GM20431 (cell line): ENCODE data around the gene FBN3.

Experiments used
- in situ Hi-C: fragments of 300-500 bp; cut with MseI, MboI; formaldehyde crosslinking; loops from one replicate; pipeline ENCODE4 v1.15.0; 2020; ENCODE audit warnings: low sequenced_read_pairs; ENCODE audit not compliant: unreplicated experiment

Gene FBN3

DNA sequence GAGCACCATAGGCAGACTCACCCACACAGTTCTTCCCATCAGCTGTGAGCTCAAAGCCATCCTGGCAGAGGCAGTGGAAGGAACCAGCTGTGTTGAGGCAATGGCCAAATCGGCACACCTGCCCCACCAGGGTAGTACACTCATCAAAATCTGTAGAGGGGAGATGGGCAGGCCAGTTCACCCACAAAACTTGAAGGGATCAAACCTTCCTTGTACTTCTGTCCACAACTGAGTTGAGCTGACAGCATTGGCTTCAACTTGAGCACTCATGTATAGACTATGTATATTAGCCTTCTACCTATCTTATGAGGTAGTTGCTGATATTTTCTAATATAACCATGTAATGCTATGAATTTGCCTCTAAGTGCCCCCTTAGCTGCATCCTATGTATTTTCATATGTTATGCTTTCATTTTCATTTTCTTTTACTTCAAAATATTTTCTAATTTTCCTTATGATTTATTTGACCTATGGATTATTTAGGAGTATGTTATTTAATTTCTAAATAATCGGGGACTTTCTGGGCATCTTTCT lies 54.0 kb downstream of the FBN3 start:
- in situ Hi-C loops = no loop called here

DNA sequence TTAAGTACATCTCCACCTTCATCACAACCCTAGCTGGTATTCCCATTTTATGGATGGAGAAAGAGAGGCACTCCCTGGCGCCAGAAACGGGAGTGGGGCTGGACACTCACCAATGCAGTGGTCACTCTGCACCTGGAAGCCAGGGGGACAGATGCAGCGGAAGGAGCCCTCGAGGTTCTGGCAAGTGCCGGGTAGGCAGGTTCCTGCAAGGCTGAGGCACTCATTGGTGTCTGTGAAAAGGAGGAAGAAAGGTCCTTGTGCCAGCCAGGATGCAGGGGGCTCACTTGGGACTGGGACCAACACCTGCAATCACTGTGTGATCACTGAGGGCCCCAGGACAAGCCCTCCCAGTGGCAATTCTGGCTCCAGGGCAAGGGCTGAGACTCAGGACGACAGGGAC lies 55.1 kb downstream of the FBN3 start:
- in situ Hi-C loops = no loop called here

DNA sequence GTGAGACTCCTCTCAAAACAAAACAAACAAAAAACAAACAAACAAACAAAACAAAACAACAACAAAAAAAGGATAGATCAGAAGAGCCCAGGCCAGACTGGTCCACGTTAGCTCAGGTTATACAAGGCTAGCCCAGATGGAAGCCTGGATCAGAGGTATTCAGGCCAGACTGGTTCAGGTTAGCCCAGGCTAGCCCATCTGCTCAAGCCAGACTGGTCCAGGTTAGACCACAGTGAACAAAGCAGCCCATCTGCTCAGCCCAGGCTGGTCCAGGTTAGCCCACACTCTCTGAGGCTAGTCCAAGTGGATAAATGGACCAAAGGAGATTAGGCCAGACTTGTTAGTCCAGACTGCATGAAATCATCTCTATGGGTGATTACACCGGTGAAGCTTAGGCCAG lies 55.7 kb downstream of the FBN3 start:
- in situ Hi-C loops = no loop called here

DNA sequence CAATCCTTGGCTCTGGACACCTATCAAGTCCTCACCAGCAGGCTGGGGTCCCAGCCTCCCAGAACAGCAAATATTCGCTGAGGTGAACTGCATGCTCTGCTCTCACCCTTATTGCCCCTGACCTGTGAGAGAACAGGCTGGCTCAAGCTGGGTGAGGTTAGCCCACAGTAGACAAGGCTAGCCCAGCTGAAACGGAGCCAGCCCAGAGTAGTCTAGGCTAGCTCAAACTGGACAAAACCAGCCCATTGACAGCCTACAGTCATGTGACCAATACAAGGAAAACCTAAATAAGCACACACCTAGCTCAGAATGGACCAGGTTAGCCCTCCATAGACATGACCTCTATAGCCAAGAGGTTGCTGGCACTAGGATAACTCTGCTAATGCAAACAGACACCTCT lies 58.4 kb downstream of the FBN3 start:
- in situ Hi-C loops = no loop called here

DNA sequence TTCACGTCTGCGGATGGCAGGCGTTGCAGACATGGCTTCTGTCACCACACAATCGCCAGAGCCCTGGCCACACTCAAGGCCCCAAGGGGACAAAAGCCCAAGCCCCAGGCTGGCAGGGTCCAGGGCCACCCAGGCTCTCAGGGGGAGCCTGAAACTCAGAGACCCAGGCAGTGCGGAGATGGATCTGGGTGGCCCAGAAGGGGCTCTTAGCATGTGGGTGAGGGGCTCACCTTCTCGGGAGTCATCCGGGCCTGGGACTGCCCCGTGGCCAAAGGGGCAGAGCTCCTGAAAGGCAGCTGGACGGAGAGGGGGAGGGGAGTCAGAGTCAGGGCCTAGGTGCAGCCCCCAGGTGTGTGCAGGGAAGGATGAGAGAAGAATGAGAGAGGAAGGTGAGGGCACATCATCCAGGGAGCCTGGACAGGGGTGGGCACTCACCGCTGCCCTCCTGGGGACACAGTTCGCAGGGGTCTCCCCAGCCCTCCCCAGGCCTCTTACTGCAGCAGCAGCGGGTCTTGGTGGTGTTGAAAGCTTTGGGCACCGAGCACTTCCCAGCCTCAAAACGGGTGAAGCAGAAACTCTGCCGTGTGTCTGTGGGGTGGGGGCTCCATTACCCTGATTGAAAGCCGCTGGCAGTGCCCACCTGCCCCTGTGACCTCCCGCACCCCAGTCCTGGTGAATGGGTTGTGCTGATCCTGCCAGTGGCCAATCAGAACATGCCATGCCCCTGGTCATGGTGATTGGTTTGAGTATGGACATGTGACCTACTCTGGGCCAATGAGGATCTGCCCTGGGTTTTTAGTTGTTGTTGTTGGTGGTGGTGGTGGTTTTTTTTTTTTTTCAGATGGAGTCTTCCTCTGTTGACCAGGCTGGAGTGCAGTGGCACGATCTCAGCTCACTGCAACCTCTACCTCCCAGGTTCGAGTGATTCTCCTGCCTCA lies 59.5 kb downstream of the FBN3 start:
- in situ Hi-C loops = no loop called here

DNA sequence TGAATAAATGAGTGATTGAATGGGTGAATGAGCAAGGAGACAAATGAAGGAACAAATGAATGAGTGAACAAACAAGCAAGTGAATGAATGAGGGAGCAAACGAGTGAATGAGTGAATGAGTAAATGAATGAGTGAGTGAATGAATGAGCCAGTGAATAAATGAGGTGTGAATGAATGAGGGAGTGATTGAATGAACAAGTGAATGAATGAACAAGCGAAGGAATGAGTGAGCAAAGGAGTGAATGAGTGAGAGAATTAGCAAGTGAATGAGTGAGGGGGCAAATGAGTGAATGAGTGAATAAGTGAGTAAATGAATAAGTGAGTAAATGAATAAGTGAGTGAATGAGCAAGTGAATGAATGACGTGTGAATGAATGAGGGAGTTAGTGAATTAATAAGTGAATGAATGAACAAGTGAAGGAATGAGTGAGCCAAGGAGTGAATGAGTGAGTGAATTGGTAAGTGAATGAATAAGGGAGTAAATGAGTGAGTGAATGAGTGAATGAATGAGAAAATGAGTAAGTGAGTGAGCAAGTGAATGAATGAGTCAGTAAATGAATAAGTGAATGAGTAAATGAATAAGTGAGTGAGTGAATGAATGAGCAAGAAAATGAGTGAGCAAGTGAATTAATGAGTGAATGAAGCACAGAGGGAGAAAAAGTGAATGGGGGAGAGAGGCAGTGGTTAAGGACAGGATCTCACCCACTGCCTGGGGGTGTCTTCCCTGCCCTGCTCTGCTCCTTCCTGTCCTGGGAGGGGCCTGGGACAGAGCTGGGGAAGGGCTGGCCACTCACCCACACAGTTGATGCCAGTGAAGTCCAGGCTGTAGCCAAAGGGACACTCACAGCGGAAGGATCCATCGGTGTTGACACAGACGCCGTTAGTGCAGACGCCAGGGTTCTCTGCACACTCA lies 60.4 kb downstream of the FBN3 start:
- in situ Hi-C loops = no loop called here

DNA sequence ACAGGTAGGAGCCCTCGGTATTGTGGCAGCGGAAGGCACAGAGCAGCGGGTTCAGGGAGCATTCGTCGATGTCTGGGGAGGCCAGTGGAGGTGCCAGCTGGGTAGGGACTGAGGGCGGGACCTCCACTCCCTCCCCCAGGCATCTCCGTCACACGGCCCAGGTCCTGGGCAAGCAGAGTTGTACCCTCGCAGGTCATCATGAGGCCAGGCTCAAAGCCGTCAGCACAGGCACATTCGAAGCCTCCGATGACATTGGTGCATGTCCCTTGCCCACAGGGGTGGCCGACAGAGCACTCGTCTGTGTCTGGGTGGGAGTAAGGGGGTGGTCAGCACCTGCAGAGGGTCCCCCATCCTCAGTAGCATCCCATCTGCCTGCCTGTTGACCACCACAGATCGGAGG lies 61.5 kb downstream of the FBN3 start:
- in situ Hi-C loops = no loop called here

DNA sequence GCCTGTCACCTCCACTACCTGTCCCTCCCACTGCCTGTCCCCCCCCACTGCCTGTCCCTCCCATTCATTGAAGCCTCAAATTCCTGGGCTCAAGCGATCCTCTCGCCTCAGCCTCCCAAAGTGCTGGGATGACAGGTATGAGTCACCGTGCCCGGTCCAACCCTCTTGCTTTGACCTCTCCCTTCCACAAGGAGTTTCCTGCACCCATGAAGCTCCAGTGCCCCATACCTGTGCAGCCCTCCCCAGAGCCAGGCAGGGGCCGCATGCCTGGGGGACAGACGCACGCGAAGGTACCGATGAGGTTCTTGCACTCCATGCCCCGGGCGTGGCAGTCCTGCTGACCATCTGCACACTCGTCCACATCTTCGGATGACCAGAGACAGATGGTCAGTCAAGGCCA lies 62.5 kb downstream of the FBN3 start:
- in situ Hi-C loops = no loop called here

DNA sequence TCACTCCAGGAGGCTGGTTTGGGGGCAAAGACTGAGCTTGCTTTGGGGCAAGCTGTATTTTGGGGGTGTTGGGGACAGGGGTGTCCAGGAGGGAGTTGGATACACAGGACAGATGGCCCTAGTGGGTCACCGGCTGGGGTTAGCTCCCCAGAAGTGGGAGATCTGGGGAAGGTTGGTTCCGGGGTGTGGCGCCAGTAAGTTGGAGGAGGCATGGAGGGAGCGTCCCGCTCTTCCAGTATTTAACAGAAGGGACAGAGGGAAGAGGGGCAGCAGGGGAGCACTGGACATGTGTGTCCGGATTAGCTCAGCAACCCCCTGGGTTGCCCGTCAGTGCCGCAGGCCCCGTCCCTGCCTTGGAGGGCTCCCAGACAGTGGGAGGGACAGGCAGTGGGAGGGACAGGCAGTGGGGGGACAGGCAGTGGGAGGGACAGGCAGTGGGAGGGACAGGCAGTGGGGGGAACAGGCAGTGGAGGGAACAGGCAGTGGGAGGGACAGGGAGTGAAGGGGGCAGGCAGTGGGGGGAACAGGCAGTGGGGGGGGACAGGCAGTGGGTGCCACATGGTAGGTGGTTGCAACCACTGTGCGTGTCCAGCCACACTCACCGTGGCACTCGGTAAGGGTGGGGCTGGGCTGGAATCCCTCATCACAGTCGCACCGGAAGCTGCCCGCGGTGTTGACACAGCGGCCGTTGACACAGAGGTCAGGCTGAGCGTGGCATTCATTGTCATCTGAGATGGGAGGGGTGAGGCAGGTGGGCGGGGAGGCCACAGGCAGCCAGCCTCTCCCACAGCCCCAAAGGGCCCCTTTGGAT lies 63.6 kb downstream of the FBN3 start:
- in situ Hi-C loops = no loop called here

DNA sequence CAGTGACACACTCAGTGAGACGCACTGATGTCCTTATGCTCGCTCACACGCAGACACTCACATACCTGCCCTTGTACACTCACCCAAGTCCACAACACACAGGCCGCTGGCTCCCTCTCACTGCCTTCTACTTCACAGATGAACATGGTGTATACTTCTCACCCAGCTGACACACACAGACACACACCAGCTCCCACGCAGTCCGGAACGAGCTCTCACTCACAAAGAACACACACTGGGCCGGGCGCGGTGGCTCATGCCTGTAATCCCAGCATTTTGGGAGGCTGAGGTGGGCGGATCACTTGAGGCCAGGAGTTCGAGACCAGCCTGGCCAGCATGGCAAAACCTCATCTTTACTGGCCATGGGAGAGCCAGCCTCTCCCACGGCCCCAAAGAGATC lies 65.2 kb downstream of the FBN3 start:
- in situ Hi-C loops = no loop called here

DNA sequence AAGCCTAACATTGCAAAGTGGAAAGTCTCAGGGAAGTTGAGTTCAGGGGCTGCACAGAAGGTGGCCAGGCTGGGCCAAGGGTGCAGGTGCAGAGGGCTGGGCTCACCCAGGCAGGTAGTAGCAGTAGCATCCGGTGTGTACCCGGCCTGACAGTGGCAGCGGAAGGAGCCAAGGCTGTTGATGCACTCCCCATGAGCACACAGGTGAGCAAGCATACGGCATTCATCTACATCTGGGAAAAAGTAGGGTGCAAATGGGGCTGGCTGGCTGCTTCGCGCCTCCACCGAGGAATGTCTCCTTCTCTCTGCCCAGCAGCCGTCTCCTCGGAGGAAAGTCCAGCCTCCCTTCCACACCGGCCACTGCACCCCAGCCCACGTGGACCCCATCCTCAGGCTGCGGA lies 66.3 kb downstream of the FBN3 start:
- in situ Hi-C loops = no loop called here

DNA sequence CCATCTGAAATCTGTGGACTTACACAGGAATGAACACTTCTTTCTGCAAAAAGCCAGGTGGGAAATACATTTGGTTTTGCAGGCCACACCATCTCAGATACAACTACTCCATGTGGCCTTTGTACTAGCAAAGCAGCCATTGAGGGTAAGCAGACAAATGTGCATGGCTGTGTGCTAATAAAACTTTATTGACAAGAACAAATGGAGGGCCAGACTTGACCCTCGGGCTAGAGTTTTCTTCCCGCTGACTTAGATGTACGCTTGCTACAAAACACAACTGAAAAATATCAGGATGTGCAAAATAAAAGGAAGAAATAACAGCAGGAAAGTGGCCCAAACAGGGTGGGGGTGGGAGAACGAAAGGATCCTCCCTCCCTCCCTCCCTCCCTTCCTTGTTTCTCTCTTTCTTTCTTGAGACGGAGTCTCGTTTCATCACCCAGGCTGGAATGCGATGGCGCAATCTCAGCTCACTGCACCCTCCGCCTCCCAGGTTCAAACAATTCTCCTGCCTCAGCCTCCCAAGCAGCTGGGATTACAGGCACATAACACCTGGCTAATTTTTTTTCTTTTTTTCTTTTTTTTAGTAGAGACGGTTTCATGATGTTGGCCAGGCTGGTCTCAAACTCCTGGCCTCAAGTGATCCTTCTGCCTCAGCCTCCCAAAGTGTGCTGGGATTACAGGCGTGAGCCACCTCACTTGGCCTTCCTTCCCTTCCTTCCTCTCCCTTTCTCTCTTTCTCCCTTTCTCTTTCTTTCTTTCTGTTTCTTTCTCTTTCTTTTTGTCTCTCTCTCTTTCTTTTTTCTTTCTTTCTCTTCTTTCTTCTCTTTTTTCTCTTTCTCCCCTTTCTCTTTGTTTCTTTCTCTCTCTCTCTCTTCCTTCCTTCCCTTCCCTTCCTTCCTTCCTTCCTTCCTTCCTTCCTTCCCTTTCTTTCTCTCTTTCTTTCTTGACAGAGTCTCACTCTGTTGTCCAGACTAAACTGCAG lies 67.5 kb downstream of the FBN3 start:
- in situ Hi-C loops = no loop called here

DNA sequence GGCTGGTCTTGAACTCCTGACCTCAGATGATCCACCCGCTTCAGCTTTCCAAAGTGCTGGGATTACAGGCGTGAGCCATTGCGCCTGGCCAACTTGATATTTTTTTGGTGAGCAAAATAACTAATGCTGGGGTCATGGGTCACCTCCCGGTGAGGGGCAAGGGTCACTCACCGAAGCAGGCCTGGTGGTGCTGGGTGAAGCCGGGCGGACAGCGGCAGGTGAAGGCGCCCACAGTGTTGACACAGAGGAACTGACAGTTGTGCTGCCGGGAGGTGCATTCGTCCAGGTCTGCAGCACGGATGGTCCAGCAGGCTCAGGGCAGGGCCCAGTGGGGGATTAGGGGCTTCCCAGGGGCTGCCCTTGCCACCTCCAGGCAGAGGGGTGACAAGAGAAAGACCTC lies 68.6 kb downstream of the FBN3 start:
- in situ Hi-C loops = no loop called here

DNA sequence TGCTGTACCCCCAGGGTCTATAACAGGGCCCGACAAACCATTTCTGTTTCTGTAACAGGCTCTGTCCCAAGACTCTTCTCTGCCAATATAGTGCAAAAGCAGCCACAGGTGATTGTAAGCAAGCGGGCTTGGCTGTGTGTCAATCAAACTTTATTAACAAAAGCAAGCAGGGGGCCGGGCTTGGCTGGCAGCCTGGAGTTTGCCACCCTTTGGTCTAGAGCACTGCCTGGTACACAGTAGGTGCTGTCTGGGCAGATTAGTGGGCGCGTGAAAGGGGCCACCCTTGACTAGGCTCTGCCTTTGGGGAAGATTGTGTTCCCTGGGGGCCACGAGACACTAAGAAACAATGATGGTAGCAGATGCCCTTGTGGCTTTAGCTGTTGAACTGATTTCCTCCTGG lies 69.4 kb downstream of the FBN3 start:
- in situ Hi-C loops = no loop called here

DNA sequence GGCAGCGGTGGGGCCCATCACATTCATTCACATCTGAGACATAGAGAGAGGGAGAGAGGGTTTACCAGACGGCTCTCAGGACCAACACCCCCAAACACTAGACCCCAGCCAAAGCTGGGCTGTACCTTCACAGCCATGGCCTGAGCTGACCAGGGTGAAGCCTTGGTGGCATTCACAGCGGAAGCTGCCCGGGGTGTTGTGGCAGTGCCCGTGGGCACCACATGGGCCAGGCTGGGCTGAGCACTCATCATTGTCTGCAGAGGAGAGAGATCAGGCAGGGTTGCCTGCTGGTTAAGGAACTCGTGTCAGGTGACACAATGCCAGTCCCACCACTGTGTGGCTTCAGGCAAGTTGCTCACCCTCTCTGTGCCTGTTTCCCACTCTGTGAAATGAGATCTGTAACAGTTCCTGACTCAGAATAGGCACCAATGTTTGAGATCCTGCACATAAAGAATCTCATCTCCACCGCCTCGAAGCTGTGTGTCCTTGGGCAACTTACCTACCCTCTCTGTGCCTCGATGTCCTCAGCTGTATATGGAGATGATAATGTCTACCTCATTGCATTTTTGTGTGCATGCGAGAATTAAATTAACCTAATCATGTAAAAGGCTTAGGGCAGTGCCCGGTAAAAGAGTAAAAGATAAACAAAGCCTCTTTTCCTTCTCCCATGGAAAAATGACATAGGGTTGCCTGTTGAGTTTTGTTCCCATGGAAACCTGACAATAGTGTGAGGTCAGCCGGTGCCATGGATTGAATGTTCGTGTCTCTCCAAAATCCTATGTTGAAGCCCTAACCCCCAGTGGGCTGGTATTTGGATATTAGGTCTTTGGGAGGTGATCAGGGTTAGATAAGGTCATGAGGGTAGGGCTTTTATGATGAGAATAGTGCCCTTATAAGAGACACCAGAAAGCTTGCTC lies 74.0 kb downstream of the FBN3 start:
- in situ Hi-C loops = no loop called here

DNA sequence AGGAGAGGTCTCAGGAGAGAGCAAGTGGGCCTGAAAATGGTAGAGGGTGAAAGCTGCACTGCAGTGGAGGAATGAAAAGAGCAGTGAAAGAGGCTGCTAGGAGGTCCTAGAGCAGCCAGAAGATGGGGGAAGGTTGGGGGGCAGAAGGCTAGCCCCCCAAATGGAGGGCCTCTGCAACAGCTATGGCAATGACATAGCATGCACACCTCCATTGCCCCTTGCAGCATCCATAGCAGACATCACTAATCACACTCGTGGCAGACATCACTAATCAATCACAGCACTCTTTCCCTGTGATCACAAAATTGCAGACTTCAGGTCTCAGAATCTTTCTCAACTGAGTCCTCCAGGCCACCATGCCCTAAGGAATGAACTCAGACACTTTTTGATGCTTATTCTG lies 74.9 kb downstream of the FBN3 start:
- in situ Hi-C loops = no loop called here

DNA sequence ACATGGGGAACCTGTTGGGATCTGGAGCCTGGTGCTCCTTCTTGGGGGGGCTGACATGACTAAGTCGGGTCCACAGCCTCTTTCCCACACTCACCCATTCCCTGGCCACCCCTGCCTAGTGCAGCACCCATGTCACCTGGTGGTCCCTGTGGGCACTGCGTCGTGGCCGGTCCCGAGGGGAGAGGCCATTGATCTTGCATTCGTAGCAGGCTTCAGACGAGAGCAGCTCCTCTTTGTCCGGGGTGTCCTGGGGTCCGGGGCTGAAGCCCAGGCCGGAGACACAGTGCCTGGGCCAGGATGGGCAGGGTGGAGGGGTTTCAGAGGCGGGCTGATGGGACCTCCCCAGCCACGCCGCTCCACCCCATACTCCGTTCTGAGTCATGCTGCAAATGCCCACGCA lies 77.5 kb downstream of the FBN3 start:
- in situ Hi-C loops = no loop called here
